Uterus (tissue), 4 donors: ENCODE measurements around the gene PSKH1. TPM values are rescaled to one million over a fixed set of nuclear protein-coding genes. Genes with fewer than 3 reads are reported as not detected.

Experiments used
- DNase-seq, 2 donors: peaks; one replicate each; pipeline ENCODE4 v3.0.0-alpha.2; 2019 to 2020
- H3K27ac ChIP-seq, 2 donors: fragments of 200-600 bp; sonication (generic); 1 replicate in 1 of 2; 2 replicates in 1 of 2; pipeline ENCODE4 v1.5.1; 2016 to 2018
- H3K27me3 ChIP-seq, 2 donors: fragments of 200-600 bp; sonication (generic); one replicate each; pipeline ENCODE4 v1.5.1; 2018 to 2019; ENCODE audit warnings: control low read depth in 1 of 2
- H3K36me3 ChIP-seq, 2 donors: fragments of 200-600 bp; sonication (generic); one replicate each; pipeline ENCODE4 v1.5.1; 2019; ENCODE audit warnings: control low read depth in 1 of 2
- H3K4me1 ChIP-seq, 2 donors: fragments of 200-600 bp; sonication (generic); one replicate each; pipeline ENCODE4 v1.5.1; 2018 to 2019; ENCODE audit warnings: control low read depth in 1 of 2
- H3K4me3 ChIP-seq, 2 donors: fragments of 200-600 bp; sonication (generic); 1 replicate in 1 of 2; 2 replicates in 1 of 2; pipeline ENCODE4 v1.5.1; 2018 to 2019; ENCODE audit warnings: mild to moderate bottlenecking in 1 of 2
- H3K9me3 ChIP-seq, 2 donors: fragments of 200-600 bp; sonication (generic); one replicate each; pipeline ENCODE4 v1.5.1; 2019; ENCODE audit warnings: control low read depth in 1 of 2
- CTCF ChIP-seq, 4 experiments: fragments of 200-600 bp in 2 of 4; fragments of 450-650 bp in 2 of 4; sonication (generic) in 2 of 4; IDR thresholded peaks; one replicate each; pipeline ENCODE4 v1.5.1; 2016 to 2019; ENCODE audit warnings: antibody characterized with exemption in 4 of 4, mild to moderate bottlenecking in 2 of 4, moderate library complexity in 1 of 4
- POLR2A ChIP-seq, 2 donors: fragments of 450-650 bp; IDR thresholded peaks; one replicate each; pipeline ENCODE4 v1.6.1; 2016; ENCODE audit warnings: antibody characterized with exemption in 2 of 2, mild to moderate bottlenecking in 1 of 2, moderate library complexity in 1 of 2
- intact Hi-C: fragments of 100-400 bp; cut with DNase I; formaldehyde crosslinking; loops from one replicate; pipeline ENCODE4 v1.15.1; 2023; ENCODE audit warnings: low total_unique reads
- total RNA-seq, 4 donors: library from RNA; depleted of rRNA in 3 of 4; stranded (reverse); fragments of >200 nt in 3 of 4; gene quantifications; one replicate each; pipeline versions ENCODE4 v1.1.0 to v1.2.4, GENCODE V29; 2014 to 2023
- donor health status: DM: yes; HTN: yes; CAD: no.

The PSKH1 gene
- total RNA-seq, 4 donors from 2014 or later, result 3.1 to 34.3 (median 24.5) TPM

- Histone ChIP-seq H3K4me3 (peak overlapping the region; percentile 73 to 92), H3K27ac (peak overlapping the region; percentile 94 to 96), H3K4me1 (peaks cover 3 to 21% of the 10 kb centered on the region in 2 donors), H3K27me3 (no peaks in the 10 kb centered on the region), H3K36me3 (no peaks in the 10 kb centered on the region), H3K9me3 (no peaks in the 10 kb centered on the region)
- no peak for DNase-seq
- intact Hi-C loops, result no loop called here
- TF ChIP-seq POLR2A (IDR thresholded peaks at IDR 0.05), result no peak
- TF ChIP-seq CTCF (IDR thresholded peaks at IDR 0.05), result no peak
Observed at GRCh38 chr16:67967183-67967957, 74.3 kb downstream of the PSKH1 start.

GRCh38 chr16:67967958-67968399 lies 74.9 kb downstream of the PSKH1 start:
- Histone ChIP-seq H3K27me3 (no peaks in the 10 kb centered on the region), H3K4me1 (peaks cover 3 to 20% of the 10 kb centered on the region in 2 donors), H3K4me3 (peak overlapping the region; percentile 73 to 92), H3K9me3 (no peaks in the 10 kb centered on the region), H3K36me3 (no peaks in the 10 kb centered on the region), H3K27ac (peak overlapping the region; percentile 94 to 96)
- intact Hi-C loops, result no loop called here
- DNase-seq, result peak in 1 of 2 donors; percentile 65
- TF ChIP-seq CTCF (IDR thresholded peaks at IDR 0.05) (no peak), POLR2A (IDR thresholded peaks at IDR 0.05) (no peak)

GRCh38 chr16:67968400-67969253 lies 75.6 kb downstream of the PSKH1 start, which contains the start of gene SLC12A4:
SLC12A4 (minus strand) TSS chr16:67968637; CDS start chr16:67968553, 84 bp downstream.
- Histone ChIP-seq H3K27me3 (no peaks in the 10 kb centered on the region), H3K4me1 (peaks cover 3 to 20% of the 10 kb centered on the region in 2 donors), H3K27ac (peak within 1 kb of the TSS; percentile 94 to 96), H3K4me3 (peak within 1 kb of the TSS; percentile 73 to 92), H3K36me3 (no peaks in the 10 kb centered on the region), H3K9me3 (no peaks in the 10 kb centered on the region)
- peak; percentile 87 to 91 for DNase-seq
- TF ChIP-seq CTCF (IDR thresholded peaks at IDR 0.05) (peak in 1 of 4 experiments; percentile 8), POLR2A (IDR thresholded peaks at IDR 0.05) (peak; percentile 90 to 99)
- intact Hi-C loops, result no loop called here

- H3K36me3 ChIP-seq, result no peaks in the 10 kb centered on the region
- H3K4me1 ChIP-seq, result peaks cover 3 to 11% of the 10 kb centered on the region in 2 donors
- peak in 1 of 2 donors; percentile 45 for DNase-seq
- no peaks in the 10 kb centered on the region for H3K27me3 ChIP-seq
- intact Hi-C loops, result no loop called here
- TF ChIP-seq POLR2A (IDR thresholded peaks at IDR 0.05), result no peak
- peak in 1 of 4 experiments; percentile 15 for TF ChIP-seq CTCF (IDR thresholded peaks at IDR 0.05)
- no peaks in the 10 kb centered on the region for H3K9me3 ChIP-seq
- H3K27ac ChIP-seq, result peak overlapping the region; percentile 94 to 96
- peak overlapping the region; percentile 73 to 92 for H3K4me3 ChIP-seq
Observed at GRCh38 chr16:67969254-67970039, 76.4 kb downstream of the PSKH1 start.
